ENCODE data around the gene SFXN5. TPM values are rescaled to one million over a fixed set of nuclear protein-coding genes. Genes with fewer than 3 reads are reported as not detected.

SFXN5 gene
- total RNA-seq, 1 experiment from 2014 or later, result 22.0 TPM

- H3K4me1 ChIP-seq (ENCODE audit: insufficient read depth, low read length), result peaks cover 3% of the 10 kb centered on the region; the same call in 1 of the 2 replicates
- no peak overlapping the region for H3K4me3 ChIP-seq (ENCODE audit: low read length)
- H3F3A ChIP-seq (ENCODE audit: low read length, unreplicated experiment), result no peaks in the 10 kb centered on the region
- no peak overlapping the region for H2AFZ ChIP-seq (ENCODE audit: low read length)
- BruUV-seq (replicated peaks), result no TSS peak
- no peak overlapping the region for H3K27ac ChIP-seq (ENCODE audit: low read length)
- DNase-seq (peak; percentile 33), ATAC-seq (peak; percentile 24)
- TF ChIP-seq EZH2 (IDR thresholded peaks at IDR 0.05; ENCODE audit: low read length, unreplicated experiment) (no peak), CTCF (conservative IDR thresholded peaks at IDR 0.05; ENCODE audit: low read depth, low read length) (no peak), EZH2phosphoT487 (IDR thresholded peaks at IDR 0.05; ENCODE audit: borderline replicate concordance, low read length) (no peak)
- POLR2A ChIA-PET (ENCODE audit: unreplicated experiment), result no interaction called here
- CTCF ChIA-PET, result no interaction called here
- H3K9me3 ChIP-seq (ENCODE audit: low read length), result no peaks in the 10 kb centered on the region
- no peak overlapping the region for H3K4me2 ChIP-seq (ENCODE audit: low read length)
- intact Hi-C loops (cut with micrococcal nuclease), result no loop called here
- no peaks in the 10 kb centered on the region for H3K36me3 ChIP-seq (ENCODE audit: low read depth, low read length)
- peaks cover 74% of the 10 kb centered on the region for H3K79me2 ChIP-seq (ENCODE audit: low read length)
- H3K9me2 ChIP-seq (replicated peaks; ENCODE audit: low read length), result no peaks in the 10 kb centered on the region
- no peaks in the 10 kb centered on the region for H3K27me3 ChIP-seq (ENCODE audit: low read length)
- H4K20me1 ChIP-seq (ENCODE audit: low read length), result peaks cover 4% of the 10 kb centered on the region; the same call in 1 of the 2 replicates
- H3K9ac ChIP-seq (ENCODE audit: low read length), result no peak overlapping the region
Measured at GRCh38 chr2:73101626-73102256, 30.2 kb upstream of the SFXN5 start.

GRCh38 chr2:73100956-73101355 is 29.4 kb upstream of the SFXN5 start:
- Histone ChIP-seq H3K27me3 (ENCODE audit: low read length) (no peaks in the 10 kb centered on the region), H3K4me3 (ENCODE audit: low read length) (no peak overlapping the region), H3K9me3 (ENCODE audit: low read length) (no peaks in the 10 kb centered on the region), H2AFZ (ENCODE audit: low read length) (no peak overlapping the region), H3K4me2 (ENCODE audit: low read length) (no peak overlapping the region), H3K27ac (ENCODE audit: low read length) (no peak overlapping the region), H3K79me2 (ENCODE audit: low read length) (peaks cover 72% of the 10 kb centered on the region), H3K9ac (ENCODE audit: low read length) (no peak overlapping the region), H3F3A (ENCODE audit: low read length, unreplicated experiment) (no peaks in the 10 kb centered on the region), H3K36me3 (ENCODE audit: low read depth, low read length) (no peaks in the 10 kb centered on the region), H4K20me1 (ENCODE audit: low read length) (peaks cover 4% of the 10 kb centered on the region; the same call in 1 of the 2 replicates), H3K9me2 (replicated peaks; ENCODE audit: low read length) (no peaks in the 10 kb centered on the region), H3K4me1 (ENCODE audit: insufficient read depth, low read length) (peaks cover 3% of the 10 kb centered on the region; the same call in 1 of the 2 replicates)
- BruUV-seq (replicated peaks), result no TSS peak
- ATAC-seq (no peak), DNase-seq (no peak)
- intact Hi-C loops (cut with micrococcal nuclease), result no loop called here
- ChIA-PET POLR2A (ENCODE audit: unreplicated experiment) (no interaction called here), CTCF (no interaction called here)
- TF ChIP-seq EZH2phosphoT487 (IDR thresholded peaks at IDR 0.05; ENCODE audit: borderline replicate concordance, low read length) (no peak), CTCF (conservative IDR thresholded peaks at IDR 0.05; ENCODE audit: low read depth, low read length) (no peak), EZH2 (IDR thresholded peaks at IDR 0.05; ENCODE audit: low read length, unreplicated experiment) (no peak)

DNA sequence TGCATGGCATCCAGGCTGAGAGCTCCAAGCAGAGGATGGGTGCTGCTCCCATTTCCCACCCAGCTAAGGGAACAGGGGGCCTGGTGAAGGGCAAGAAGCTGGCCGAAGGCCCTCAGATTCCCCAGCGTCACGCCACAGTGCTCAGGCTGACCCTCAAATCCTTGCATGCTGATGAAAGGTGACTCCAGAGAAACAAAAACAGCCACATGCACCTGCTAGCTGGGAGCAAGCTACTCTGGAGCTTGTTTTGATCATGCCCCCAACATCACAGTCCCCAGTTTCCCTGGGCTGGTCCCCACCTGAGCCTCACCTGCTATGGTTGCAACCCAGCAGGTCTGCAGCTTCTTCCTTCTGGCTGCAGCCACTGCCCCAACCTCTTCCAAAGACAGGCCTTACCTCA is 28.0 kb upstream of the SFXN5 start:
- DNase-seq, result no peak

More for the DNA sequence above, 28.0 kb upstream of the SFXN5 start:
- Histone ChIP-seq H4K20me1 (ENCODE audit: low read length) (no peaks in the 10 kb centered on the region), H3K9me3 (ENCODE audit: low read length) (no peaks in the 10 kb centered on the region), H3K27me3 (ENCODE audit: low read length) (no peaks in the 10 kb centered on the region), H3K36me3 (ENCODE audit: low read depth, low read length) (no peaks in the 10 kb centered on the region), H3K27ac (ENCODE audit: low read length) (no peak overlapping the region), H3F3A (ENCODE audit: low read length, unreplicated experiment) (no peaks in the 10 kb centered on the region), H3K4me1 (ENCODE audit: insufficient read depth, low read length) (peaks cover 3% of the 10 kb centered on the region; the same call in 1 of the 2 replicates), H3K79me2 (ENCODE audit: low read length) (peaks cover 67% of the 10 kb centered on the region), H2AFZ (ENCODE audit: low read length) (no peak overlapping the region), H3K4me3 (ENCODE audit: low read length) (no peak overlapping the region), H3K9ac (ENCODE audit: low read length) (no peak overlapping the region), H3K9me2 (replicated peaks; ENCODE audit: low read length) (no peaks in the 10 kb centered on the region), H3K4me2 (ENCODE audit: low read length) (no peak overlapping the region)
- intact Hi-C loops (cut with micrococcal nuclease), result no loop called here
- ChIA-PET POLR2A (ENCODE audit: unreplicated experiment) (no interaction called here), CTCF (no interaction called here)
- BruUV-seq (replicated peaks), result no TSS peak
- ATAC-seq, result no peak
- TF ChIP-seq EZH2 (IDR thresholded peaks at IDR 0.05; ENCODE audit: low read length, unreplicated experiment), result no peak
- TF ChIP-seq EZH2phosphoT487 (IDR thresholded peaks at IDR 0.05; ENCODE audit: borderline replicate concordance, low read length), result no peak
- TF ChIP-seq CTCF (conservative IDR thresholded peaks at IDR 0.05; ENCODE audit: low read depth, low read length), result no peak
